GM19043 (cell line): ENCODE measurements around the gene PPM1F.

Experiments
- ATAC-seq: cut with Tn5 transposase; IDR thresholded peaks from one replicate; pipeline ENCODE4 v1.9.1; 2021; ENCODE audit warnings: low read depth; ENCODE audit not compliant: unreplicated experiment

PPM1F gene, protein sequence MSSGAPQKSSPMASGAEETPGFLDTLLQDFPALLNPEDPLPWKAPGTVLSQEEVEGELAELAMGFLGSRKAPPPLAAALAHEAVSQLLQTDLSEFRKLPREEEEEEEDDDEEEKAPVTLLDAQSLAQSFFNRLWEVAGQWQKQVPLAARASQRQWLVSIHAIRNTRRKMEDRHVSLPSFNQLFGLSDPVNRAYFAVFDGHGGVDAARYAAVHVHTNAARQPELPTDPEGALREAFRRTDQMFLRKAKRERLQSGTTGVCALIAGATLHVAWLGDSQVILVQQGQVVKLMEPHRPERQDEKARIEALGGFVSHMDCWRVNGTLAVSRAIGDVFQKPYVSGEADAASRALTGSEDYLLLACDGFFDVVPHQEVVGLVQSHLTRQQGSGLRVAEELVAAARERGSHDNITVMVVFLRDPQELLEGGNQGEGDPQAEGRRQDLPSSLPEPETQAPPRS

GRCh38 chr22:21952586-21953571, at the start of gene PPM1F:
Gene PPM1F, minus strand, starts transcription at chr22:21952848. Its CDS starts 6,800 bp downstream, at chr22:21946048.
- no peak for ATAC-seq

DNA sequence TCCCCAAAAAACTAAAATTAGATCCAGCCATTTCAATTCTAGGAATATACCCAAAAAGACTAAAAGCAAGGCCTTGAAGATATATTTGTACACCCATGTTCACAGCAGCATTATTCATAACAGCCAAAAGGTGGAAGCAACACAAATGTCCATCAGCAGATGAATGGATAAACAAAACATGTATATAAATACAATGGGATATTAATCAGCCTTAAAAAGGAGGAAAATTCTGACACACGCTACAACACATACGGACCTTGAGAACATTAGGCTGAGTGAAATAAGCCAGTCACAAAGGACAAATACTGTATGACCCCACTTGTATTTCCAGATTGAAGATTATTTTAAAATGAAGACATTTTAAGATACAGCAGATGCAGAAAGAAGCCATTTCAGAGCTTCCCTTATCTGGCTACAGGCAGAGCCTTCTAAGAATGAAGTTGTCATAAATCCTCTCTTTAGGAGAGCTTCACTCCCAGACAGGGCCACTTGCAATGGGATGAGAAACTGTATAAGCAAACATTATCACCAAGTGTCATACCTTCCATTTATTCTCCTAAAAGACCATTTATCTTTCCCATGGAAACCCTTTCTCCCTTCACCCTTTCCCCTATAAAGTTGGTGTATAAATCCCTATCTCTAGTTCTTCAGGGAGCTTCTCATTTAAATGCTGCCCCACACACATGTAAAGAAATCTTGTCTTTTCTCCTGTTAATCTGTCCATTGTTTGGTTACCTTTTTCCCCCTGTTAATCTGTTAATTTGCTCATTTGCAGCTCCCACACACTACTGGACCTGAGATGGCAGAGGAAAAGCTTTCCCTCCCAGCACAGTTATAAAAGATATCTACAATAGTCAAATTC, 49.2 kb upstream of the PPM1F start:
- no peak for ATAC-seq

- no peak for ATAC-seq
These were observed 46.1 kb upstream of the PPM1F start for GRCh38 chr22:21998595-21999247.

GRCh38 chr22:21996175-21996720, 43.6 kb upstream of the PPM1F start:
- no peak for ATAC-seq

GRCh38 chr22:21995660-21996059, 43.0 kb upstream of the PPM1F start:
- no peak for ATAC-seq

DNA sequence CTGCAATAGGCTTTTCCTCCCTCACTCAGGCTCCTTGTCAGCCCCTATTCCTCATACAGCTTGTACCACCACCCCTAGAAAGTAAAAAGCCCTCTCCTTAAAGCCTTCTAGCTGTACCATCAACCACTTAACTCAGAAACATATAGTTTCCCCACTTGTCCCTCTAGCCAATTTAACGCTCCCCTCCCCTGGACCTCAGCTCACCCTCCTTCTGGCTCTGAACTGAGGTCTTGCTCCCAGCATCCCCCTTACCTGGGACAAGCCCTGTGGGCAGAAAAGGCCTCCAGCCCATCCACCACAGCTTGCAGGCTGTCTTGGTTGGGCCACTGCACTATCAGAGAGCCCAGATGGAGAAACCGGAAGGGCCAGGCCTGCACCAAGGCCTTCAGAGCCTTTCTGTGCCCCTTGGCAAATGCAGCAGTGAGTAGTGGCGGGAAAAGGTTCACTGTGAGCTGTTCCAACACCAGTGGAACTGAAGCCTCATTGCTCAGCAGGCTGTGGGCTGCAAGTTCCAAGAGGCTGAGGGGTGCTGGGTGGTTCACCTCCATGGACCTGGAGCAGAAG, 42.3 kb upstream of the PPM1F start:
- no peak for ATAC-seq

DNA sequence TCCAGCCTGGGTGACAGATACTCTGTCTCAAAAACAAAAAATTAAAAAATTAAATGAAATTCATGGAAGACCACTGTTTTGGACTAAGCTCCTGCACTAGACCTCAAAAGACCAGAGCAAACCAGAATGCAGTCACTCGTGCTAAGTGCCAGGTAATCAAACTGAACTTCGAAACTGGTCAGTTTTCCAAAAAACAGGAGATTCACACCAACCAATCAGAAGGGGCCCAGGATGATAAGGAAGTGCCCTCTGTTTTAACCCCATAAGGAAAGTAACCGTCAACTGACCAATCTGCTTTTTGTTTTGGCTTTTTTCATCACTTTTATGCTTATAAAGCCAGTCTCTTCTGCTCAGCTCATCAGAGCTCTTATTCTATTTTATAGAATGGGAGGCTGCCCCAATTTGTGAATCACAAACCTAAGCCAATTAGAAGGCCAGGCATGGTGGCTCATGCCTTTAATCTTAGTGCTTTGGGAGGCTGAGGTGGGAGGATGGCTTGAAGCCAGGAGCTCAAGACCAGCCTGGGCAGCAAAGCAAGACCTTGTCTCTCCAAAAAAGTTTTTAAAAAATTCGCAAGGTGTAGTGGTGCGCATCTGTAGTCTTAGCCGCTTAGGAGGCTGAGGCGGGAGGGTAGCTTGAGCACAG, 40.1 kb upstream of the PPM1F start:
- no peak for ATAC-seq

- ATAC-seq: no peak
These were observed 39.1 kb upstream of the PPM1F start for GRCh38 chr22:21991774-21992173.

GRCh38 chr22:21991304-21991596, 38.6 kb upstream of the PPM1F start:
- ATAC-seq: no peak

GRCh38 chr22:21990445-21991303, 38.0 kb upstream of the PPM1F start:
- ATAC-seq: no peak

- ATAC-seq: no peak
These were observed 36.4 kb upstream of the PPM1F start for GRCh38 chr22:21989049-21989448.

- no peak for ATAC-seq
These were observed 32.6 kb upstream of the PPM1F start for GRCh38 chr22:21985214-21985613.

- ATAC-seq: no peak
These were observed 32.1 kb upstream of the PPM1F start for GRCh38 chr22:21984793-21985192.

- no peak for ATAC-seq
These were observed 29.8 kb upstream of the PPM1F start, which contains the start of gene TOP3B for GRCh38 chr22:21982338-21982965. Gene TOP3B, minus strand, starts transcription at chr22:21982787. Its CDS starts 7,078 bp downstream, at chr22:21975709.

DNA sequence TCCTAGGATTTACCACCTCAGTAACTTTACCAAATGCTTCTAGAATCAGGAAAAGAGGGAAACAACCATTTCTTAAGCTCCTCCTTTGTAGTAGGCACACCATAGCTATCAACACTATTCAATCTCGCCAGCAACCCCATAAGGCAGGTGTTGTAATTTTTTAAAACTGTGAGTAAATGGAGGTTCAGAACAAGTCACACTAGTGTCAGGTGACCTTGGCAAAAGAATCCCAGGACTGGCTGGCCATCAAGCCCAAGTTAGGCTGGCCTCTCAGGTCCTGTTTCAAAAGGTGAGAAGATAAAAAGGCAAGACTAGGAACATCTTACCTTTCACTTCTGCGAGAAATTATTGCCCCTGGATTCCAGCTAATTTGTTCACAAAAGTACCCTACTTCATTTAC, 29.2 kb upstream of the PPM1F start:
- no peak for ATAC-seq

- ATAC-seq: no peak
These were observed 27.9 kb upstream of the PPM1F start for GRCh38 chr22:21980547-21980946.

DNA sequence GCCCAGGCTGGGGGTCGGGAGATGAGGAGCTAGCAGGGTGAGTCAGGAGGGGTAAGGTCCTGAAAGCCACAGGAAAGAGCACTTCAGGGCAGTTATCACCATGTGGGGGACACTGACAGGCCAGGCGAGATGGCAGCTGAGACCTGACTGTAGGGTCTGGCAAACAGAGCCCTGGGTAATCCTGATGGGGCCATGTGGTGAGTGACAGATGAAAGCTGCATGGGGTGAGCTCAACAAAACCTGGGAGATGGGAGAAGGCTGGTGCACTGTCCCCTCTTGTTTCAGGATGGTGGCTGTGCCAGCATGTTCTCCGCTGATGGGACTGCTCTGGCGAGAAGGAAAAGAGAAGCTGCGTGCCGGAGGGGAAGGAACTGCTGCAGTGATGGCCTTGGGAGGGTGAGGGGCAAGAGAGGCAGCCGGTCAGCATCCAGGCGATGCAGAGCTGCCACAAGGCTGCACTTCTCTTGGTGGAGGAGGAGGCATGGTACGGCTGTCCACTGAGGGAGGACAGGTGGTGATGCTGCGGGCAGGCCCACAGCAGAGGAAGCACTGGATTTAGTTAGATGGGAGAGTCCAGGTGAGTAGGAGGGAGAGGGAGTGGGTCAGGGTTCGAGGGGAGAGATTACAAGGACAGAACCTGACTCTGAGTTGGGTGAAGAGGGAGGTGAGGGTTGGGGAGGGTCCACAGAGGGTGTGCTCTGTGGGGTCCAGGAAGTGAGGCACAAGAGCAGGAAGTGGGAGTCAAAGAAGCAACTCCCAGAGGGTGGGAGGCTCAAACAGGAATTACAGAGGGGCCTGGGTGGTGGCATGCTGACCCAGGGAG, 26.1 kb upstream of the PPM1F start:
- no peak for ATAC-seq
